Uterus (tissue), 2 donors: Measurements from ENCODE around the gene LBHD1.

Experiments
- POLR2A ChIP-seq, 2 donors: fragments of 450-650 bp; IDR thresholded peaks; one replicate each; pipeline ENCODE4 v1.6.1; 2016; ENCODE audit warnings: antibody characterized with exemption in 2 of 2, mild to moderate bottlenecking in 1 of 2, moderate library complexity in 1 of 2
- TF ChIP-seq, protein P1 (sequence below), 4 experiments: fragments of 200-600 bp in 2 of 4; fragments of 450-650 bp in 2 of 4; sonication (generic) in 2 of 4; IDR thresholded peaks; one replicate each; pipeline ENCODE4 v1.5.1; 2016 to 2019; ENCODE audit warnings: antibody characterized with exemption in 4 of 4, mild to moderate bottlenecking in 2 of 4, moderate library complexity in 1 of 4

DNA sequence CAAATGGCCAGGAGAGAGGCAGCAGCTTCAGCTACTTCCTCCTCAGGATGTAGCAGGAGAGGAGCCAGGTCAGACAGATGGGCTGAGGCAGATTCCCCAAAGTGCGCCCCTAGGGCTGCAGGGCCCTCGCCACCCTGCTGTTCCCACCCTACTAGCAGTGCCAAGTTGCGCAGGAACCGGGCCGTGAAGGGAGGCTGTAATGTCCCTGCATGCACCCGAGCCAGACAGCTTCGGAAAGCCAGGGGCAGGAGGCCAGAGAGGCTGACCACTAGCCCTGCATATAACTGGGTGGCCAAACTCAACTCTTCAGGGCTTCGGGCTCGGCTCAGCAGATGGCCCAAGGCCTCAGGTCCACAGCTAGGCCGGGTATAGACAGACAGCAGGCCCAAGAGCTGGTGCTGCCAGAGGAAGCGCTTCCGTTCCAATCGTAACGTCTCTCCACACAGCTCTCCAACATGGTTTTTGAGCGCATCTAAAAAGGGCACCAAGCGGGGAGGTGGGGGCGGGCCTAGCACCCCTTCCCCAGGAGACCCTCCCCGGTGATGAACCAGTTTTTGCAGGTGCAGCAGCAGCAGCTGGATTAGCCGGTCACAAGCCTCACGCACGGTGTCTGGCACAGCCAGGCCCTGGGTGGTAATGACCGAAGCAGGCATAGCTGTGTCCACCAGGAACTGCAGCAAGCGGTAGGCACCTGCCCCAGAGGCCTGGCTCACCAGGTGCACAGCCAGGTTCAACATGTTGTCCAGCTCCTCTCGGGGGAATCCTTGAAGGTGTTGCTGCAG is 23.7 kb downstream of the LBHD1 start:
- TF ChIP-seq, protein P1, sequence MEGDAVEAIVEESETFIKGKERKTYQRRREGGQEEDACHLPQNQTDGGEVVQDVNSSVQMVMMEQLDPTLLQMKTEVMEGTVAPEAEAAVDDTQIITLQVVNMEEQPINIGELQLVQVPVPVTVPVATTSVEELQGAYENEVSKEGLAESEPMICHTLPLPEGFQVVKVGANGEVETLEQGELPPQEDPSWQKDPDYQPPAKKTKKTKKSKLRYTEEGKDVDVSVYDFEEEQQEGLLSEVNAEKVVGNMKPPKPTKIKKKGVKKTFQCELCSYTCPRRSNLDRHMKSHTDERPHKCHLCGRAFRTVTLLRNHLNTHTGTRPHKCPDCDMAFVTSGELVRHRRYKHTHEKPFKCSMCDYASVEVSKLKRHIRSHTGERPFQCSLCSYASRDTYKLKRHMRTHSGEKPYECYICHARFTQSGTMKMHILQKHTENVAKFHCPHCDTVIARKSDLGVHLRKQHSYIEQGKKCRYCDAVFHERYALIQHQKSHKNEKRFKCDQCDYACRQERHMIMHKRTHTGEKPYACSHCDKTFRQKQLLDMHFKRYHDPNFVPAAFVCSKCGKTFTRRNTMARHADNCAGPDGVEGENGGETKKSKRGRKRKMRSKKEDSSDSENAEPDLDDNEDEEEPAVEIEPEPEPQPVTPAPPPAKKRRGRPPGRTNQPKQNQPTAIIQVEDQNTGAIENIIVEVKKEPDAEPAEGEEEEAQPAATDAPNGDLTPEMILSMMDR (IDR thresholded peaks at IDR 0.05), result no peak
- TF ChIP-seq POLR2A (IDR thresholded peaks at IDR 0.05), result no peak
